ENCODE data around the gene AEBP1. TPM values are rescaled to one million over a fixed set of nuclear protein-coding genes. Genes with fewer than 3 reads are reported as not detected.

Gene AEBP1
- total RNA-seq, 1 experiment from 2014 or later: 50.8 TPM

DNA sequence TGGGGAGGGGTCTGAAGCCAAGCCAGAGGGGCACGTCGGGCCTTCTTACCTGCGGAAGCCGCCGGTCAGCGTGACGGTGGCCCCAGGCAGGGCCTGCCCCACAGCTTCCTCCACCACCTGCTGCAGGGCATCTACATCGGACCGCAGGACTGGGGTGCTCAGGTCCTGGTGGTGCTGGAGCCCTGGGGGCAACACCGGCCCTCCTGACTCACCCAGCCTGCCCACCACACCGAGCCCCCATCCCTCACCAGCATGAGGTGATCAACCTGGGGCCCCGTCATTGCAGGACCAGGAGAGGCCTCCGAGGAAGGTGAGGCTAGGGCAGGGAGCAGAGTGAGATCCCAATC is 29.8 kb upstream of the AEBP1 start:
- no peaks in the 10 kb centered on the region for H3K9me3 Mint-ChIP-seq
- ChIA-PET CTCF (no interaction called here), POLR2A (no interaction called here)
- H3K4me1 Mint-ChIP-seq: no peaks in the 10 kb centered on the region
- peaks cover 19% of the 10 kb centered on the region for H3K36me3 Mint-ChIP-seq
- ATAC-seq (no peak), DNase-seq (ENCODE audit: low spot score) (no peak)
- H3K27ac Mint-ChIP-seq: no peak overlapping the region
- peaks cover 6% of the 10 kb centered on the region for H3K27me3 Mint-ChIP-seq (ENCODE audit: low read depth)
- H3K4me3 Mint-ChIP-seq: no peak overlapping the region
- TF ChIP-seq PRRX2 (CRISPR knock-in tag; IDR thresholded peaks at IDR 0.05): no peak
- TF ChIP-seq, protein P1, sequence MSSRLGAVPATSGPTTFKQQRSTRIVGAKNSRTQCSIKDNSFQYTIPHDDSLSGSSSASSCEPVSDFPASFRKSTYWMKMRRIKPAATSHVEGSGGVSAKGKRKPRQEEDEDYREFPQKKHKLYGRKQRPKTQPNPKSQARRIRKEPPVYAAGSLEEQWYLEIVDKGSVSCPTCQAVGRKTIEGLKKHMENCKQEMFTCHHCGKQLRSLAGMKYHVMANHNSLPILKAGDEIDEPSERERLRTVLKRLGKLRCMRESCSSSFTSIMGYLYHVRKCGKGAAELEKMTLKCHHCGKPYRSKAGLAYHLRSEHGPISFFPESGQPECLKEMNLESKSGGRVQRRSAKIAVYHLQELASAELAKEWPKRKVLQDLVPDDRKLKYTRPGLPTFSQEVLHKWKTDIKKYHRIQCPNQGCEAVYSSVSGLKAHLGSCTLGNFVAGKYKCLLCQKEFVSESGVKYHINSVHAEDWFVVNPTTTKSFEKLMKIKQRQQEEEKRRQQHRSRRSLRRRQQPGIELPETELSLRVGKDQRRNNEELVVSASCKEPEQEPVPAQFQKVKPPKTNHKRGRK (CRISPR knock-in tag; IDR thresholded peaks at IDR 0.05; ENCODE audit: borderline replicate concordance): no peak
- TF ChIP-seq SMAD3 (CRISPR knock-in tag; IDR thresholded peaks at IDR 0.05; ENCODE audit: borderline replicate concordance): no peak
- TF ChIP-seq, protein P2, sequence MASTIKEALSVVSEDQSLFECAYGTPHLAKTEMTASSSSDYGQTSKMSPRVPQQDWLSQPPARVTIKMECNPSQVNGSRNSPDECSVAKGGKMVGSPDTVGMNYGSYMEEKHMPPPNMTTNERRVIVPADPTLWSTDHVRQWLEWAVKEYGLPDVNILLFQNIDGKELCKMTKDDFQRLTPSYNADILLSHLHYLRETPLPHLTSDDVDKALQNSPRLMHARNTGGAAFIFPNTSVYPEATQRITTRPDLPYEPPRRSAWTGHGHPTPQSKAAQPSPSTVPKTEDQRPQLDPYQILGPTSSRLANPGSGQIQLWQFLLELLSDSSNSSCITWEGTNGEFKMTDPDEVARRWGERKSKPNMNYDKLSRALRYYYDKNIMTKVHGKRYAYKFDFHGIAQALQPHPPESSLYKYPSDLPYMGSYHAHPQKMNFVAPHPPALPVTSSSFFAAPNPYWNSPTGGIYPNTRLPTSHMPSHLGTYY (CRISPR knock-in tag; IDR thresholded peaks at IDR 0.05): no peak
- no peak for TF ChIP-seq TP53 (CRISPR knock-in tag; IDR thresholded peaks at IDR 0.05)
- TF ChIP-seq TEAD1 (CRISPR knock-in tag; IDR thresholded peaks at IDR 0.05): no peak
- TF ChIP-seq, protein P3, sequence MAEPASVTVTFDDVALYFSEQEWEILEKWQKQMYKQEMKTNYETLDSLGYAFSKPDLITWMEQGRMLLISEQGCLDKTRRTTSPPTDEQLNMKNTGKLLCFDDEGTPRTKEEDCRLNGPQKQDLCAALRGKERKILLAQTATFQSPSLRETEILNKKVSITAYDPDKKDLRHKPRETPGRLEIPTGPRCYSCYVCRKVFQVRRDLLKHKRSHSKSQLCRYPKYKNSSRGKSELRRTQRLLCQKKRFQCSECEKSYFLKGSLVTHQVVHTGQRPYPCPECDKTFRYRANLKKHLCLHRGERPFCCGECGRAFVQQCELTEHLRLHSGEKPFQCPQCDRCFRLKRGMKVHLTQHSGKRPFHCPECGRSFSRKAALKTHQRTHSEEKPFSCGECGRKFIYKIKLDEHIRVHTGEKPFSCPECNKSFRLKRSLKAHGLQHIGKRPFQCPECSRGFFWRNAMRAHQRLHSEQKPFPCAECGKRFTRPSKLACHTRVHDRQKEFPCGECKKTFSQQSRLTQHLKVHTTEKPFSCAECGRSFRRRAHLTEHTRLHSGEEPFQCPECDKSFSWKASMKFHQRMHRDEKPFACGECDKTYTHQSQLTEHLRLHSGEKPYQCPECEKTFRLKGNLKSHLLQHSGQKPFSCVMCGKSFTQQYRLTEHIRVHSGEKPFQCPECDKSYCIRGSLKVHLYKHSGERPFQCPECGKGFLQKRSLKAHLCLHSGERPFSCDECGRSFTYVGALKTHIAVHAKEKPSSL (CRISPR knock-in tag; conservative IDR thresholded peaks at IDR 0.05): no peak
- no peak for TF ChIP-seq OVOL2 (CRISPR knock-in tag; IDR thresholded peaks at IDR 0.05; ENCODE audit: borderline replicate concordance)

DNA sequence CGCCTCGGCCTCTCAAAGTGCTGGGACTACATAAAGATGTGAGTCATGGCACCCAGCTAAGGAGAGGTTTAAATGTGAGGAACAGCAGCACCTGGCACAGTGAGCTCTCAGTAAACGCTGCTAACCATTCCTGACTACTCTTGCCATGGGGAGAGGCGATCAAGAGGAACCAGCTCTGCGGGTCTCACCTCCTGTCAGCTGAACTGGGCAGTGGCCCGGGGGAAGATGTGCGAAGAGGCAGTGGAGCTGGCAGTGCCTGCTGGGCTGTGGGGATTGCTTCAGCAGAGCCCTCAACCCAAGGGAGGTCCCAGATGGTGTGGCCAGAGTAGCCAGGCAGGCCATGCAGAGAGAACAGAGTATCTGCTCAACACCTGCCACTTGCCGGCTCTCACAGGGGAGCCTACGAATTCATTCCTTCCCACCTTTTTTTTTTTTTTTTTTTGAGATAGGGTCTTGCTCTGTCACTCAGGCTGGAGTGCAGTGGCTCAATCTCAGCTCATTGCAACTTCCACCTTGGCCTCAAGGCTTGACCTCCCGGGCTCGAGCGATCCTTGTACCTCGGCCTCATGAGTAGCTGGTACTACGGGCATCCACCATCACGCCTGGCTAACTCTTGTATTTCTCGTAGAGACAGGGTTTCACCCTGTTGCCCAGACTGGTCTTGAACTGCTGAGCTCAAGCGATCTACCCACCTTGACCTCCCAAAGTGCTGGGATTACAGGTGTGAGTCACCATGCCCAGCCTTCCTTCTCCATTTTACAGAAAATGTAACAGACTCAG is 28.7 kb upstream of the AEBP1 start:
- POLR2A ChIA-PET: no interaction called here

More for the DNA sequence above, 28.7 kb upstream of the AEBP1 start:
- Mint-ChIP-seq H3K4me1 (no peaks in the 10 kb centered on the region), H3K27ac (no peak overlapping the region), H3K9me3 (no peaks in the 10 kb centered on the region), H3K27me3 (ENCODE audit: low read depth) (no peaks in the 10 kb centered on the region; the same call in 1 of the 2 replicates), H3K36me3 (peaks cover 24% of the 10 kb centered on the region), H3K4me3 (no peak overlapping the region)
- ATAC-seq (no peak), DNase-seq (ENCODE audit: low spot score) (no peak)
- CTCF ChIA-PET: interaction anchor here (0.6 kb wide), 1 partner anchor 9 kb away, joined by 5 read pairs; no protein-coding TSS in a partner anchor
- TF ChIP-seq, protein P4, sequence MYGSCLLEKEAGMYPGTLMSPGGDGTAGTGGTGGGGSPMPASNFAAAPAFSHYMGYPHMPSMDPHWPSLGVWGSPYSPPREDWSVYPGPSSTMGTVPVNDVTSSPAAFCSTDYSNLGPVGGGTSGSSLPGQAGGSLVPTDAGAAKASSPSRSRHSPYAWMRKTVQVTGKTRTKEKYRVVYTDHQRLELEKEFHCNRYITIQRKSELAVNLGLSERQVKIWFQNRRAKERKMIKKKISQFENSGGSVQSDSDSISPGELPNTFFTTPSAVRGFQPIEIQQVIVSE (CRISPR knock-in tag; IDR thresholded peaks at IDR 0.05; ENCODE audit: borderline replicate concordance): no peak
- TF ChIP-seq, protein P5, sequence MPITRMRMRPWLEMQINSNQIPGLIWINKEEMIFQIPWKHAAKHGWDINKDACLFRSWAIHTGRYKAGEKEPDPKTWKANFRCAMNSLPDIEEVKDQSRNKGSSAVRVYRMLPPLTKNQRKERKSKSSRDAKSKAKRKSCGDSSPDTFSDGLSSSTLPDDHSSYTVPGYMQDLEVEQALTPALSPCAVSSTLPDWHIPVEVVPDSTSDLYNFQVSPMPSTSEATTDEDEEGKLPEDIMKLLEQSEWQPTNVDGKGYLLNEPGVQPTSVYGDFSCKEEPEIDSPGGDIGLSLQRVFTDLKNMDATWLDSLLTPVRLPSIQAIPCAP (CRISPR knock-in tag; IDR thresholded peaks at IDR 0.05): no peak
- TF ChIP-seq, protein P6, sequence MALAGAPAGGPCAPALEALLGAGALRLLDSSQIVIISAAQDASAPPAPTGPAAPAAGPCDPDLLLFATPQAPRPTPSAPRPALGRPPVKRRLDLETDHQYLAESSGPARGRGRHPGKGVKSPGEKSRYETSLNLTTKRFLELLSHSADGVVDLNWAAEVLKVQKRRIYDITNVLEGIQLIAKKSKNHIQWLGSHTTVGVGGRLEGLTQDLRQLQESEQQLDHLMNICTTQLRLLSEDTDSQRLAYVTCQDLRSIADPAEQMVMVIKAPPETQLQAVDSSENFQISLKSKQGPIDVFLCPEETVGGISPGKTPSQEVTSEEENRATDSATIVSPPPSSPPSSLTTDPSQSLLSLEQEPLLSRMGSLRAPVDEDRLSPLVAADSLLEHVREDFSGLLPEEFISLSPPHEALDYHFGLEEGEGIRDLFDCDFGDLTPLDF (CRISPR knock-in tag; IDR thresholded peaks at IDR 0.05): no peak
- TF ChIP-seq GRHL2 (CRISPR knock-in tag; IDR thresholded peaks at IDR 0.05; ENCODE audit: insufficient replicate concordance, severe bottlenecking): no peak
- TF ChIP-seq, protein P7, sequence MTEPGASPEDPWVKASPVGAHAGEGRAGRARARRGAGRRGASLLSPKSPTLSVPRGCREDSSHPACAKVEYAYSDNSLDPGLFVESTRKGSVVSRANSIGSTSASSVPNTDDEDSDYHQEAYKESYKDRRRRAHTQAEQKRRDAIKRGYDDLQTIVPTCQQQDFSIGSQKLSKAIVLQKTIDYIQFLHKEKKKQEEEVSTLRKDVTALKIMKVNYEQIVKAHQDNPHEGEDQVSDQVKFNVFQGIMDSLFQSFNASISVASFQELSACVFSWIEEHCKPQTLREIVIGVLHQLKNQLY (CRISPR knock-in tag; IDR thresholded peaks at IDR 0.05): no peak
- TF ChIP-seq, protein P8, sequence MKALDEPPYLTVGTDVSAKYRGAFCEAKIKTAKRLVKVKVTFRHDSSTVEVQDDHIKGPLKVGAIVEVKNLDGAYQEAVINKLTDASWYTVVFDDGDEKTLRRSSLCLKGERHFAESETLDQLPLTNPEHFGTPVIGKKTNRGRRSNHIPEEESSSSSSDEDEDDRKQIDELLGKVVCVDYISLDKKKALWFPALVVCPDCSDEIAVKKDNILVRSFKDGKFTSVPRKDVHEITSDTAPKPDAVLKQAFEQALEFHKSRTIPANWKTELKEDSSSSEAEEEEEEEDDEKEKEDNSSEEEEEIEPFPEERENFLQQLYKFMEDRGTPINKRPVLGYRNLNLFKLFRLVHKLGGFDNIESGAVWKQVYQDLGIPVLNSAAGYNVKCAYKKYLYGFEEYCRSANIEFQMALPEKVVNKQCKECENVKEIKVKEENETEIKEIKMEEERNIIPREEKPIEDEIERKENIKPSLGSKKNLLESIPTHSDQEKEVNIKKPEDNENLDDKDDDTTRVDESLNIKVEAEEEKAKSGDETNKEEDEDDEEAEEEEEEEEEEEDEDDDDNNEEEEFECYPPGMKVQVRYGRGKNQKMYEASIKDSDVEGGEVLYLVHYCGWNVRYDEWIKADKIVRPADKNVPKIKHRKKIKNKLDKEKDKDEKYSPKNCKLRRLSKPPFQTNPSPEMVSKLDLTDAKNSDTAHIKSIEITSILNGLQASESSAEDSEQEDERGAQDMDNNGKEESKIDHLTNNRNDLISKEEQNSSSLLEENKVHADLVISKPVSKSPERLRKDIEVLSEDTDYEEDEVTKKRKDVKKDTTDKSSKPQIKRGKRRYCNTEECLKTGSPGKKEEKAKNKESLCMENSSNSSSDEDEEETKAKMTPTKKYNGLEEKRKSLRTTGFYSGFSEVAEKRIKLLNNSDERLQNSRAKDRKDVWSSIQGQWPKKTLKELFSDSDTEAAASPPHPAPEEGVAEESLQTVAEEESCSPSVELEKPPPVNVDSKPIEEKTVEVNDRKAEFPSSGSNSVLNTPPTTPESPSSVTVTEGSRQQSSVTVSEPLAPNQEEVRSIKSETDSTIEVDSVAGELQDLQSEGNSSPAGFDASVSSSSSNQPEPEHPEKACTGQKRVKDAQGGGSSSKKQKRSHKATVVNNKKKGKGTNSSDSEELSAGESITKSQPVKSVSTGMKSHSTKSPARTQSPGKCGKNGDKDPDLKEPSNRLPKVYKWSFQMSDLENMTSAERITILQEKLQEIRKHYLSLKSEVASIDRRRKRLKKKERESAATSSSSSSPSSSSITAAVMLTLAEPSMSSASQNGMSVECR (CRISPR knock-in tag; IDR thresholded peaks at IDR 0.05; ENCODE audit: borderline replicate concordance): no peak

Measured in WTC11 (cell line).